BJ (cell line): Measurements from ENCODE around the gene OR7G3. TPM values are rescaled to one million over a fixed set of nuclear protein-coding genes. Genes with fewer than 3 reads are reported as not detected.

Experiments used
- CTCF ChIA-PET: fragments of 350-600 bp; formaldehyde crosslinking; extraction: SDS; loops from one replicate; lab custom pipeline; 2021; ENCODE audit warnings: antibody characterized with exemption, inconsistent platforms; lab: Yijun Ruan, JAX
- POLR2A ChIA-PET: fragments of 300-600 bp; sonication (Branson Sonifier 250); formaldehyde crosslinking; extraction: SDS; loops from one replicate; lab custom pipeline; 2021; ENCODE audit warnings: antibody characterized with exemption; lab: Charles Lee
- DNase-seq: peaks from one replicate; pipeline ENCODE4 v3.0.0-alpha.2; 2011; ENCODE audit warnings: low read depth
- H3K27me3 ChIP-seq: 2 replicates; pipeline ENCODE4 v1.6.0; 2011; ENCODE audit warnings: low read length; ENCODE audit not compliant: control insufficient read depth, insufficient read depth
- H3K36me3 ChIP-seq: 2 replicates; pipeline ENCODE4 v1.5.1; 2011; ENCODE audit warnings: low read length; ENCODE audit not compliant: control insufficient read depth, insufficient read depth
- H3K4me3 ChIP-seq: 2 replicates; pipeline ENCODE4 v1.5.1; 2011; ENCODE audit warnings: low read depth, mild to moderate bottlenecking, control low read depth, low read length
- polyA minus RNA-seq: library from RNA; depleted of rRNA, polyadenylated mRNA; stranded (reverse); fragments of >200 nt; gene quantifications from 2 replicates; pipeline ENCODE4 v1.2.3, GENCODE V29; 2011; rRNA and poly(A)+ RNA removed
- polyA plus RNA-seq: library from polyadenylated mRNA; depleted of rRNA; stranded (reverse); fragments of >200 nt; gene quantifications from 2 replicates; pipeline ENCODE4 v1.2.3, GENCODE V29; 2011; rRNA removed
- TF ChIP-seq, protein P1 (sequence below): IDR thresholded peaks from 2 replicates; pipeline ENCODE4 v1.5.1; 2011; ENCODE audit warnings: low read depth, mild to moderate bottlenecking, control low read depth, inconsistent platforms, low read length, moderate library complexity; ENCODE audit not compliant: insufficient read depth

The OR7G3 gene
- polyA plus RNA-seq (not detected in 2 replicates), polyA minus RNA-seq (not detected in 2 replicates)

DNA sequence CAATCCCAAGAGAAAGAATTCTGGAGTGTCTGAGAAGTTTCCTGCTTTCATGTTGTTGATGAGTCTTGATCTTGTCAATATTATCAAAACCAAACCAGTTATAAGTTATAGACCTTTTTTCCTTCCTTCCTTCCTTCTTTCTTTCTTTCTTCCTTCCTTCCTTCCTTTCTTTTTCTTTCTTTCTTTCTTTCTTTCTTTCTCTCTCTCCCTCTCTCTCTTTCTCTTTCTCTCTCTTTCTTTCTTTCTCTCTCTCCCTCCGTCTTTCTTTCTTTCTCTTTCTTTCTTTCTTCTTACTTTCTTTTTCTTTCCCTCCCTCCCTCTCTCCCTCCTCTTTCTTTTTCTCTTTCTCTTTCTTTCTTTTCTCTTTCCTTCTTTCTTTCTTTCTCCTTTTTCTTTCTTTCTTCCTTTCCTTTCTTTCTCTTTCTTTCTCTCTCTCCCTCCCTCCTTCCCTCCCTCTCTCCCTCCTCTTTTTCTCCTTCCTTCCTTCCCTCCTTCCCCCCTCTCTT lies at the start of gene OR7G3:
Gene OR7G3, minus strand, starts transcription at position 51 of the 506 bp plus-strand sequence. Its CDS starts 0 bp downstream, at position 51.
- no peaks in the 10 kb centered on the region for H3K27me3 ChIP-seq
- H3K4me3 ChIP-seq: no peak within 1 kb of the TSS
- ChIA-PET CTCF (no interaction called here), POLR2A (no interaction called here)
- TF ChIP-seq, protein P1, sequence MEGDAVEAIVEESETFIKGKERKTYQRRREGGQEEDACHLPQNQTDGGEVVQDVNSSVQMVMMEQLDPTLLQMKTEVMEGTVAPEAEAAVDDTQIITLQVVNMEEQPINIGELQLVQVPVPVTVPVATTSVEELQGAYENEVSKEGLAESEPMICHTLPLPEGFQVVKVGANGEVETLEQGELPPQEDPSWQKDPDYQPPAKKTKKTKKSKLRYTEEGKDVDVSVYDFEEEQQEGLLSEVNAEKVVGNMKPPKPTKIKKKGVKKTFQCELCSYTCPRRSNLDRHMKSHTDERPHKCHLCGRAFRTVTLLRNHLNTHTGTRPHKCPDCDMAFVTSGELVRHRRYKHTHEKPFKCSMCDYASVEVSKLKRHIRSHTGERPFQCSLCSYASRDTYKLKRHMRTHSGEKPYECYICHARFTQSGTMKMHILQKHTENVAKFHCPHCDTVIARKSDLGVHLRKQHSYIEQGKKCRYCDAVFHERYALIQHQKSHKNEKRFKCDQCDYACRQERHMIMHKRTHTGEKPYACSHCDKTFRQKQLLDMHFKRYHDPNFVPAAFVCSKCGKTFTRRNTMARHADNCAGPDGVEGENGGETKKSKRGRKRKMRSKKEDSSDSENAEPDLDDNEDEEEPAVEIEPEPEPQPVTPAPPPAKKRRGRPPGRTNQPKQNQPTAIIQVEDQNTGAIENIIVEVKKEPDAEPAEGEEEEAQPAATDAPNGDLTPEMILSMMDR: no peak
- DNase-seq: no peak
- H3K36me3 ChIP-seq: no peaks in the 10 kb centered on the region

DNA sequence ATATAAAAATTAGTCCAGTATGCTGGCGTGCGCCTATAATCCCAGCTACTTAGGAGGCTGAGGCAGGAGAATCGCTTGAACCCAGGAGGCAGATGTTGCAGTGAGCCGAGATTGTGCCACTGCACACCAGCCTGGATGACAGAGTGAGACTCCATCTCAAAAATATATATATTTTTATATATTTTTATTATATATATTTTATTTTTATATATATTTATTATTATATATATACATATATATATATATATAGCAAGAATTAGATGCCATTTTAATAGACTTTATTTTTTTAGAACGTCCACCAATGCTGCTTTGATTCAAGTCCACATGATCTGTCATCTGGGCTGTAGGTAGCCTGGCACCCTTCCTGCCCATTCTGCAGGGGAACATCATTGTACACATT lies 48.6 kb upstream of the OR7G3 start:
- ChIA-PET POLR2A (no interaction called here), CTCF (no interaction called here)
- TF ChIP-seq, protein P1: no peak
- no peaks in the 10 kb centered on the region for H3K36me3 ChIP-seq
- H3K4me3 ChIP-seq: no peak overlapping the region
- DNase-seq: no peak
- H3K27me3 ChIP-seq: no peaks in the 10 kb centered on the region

DNA sequence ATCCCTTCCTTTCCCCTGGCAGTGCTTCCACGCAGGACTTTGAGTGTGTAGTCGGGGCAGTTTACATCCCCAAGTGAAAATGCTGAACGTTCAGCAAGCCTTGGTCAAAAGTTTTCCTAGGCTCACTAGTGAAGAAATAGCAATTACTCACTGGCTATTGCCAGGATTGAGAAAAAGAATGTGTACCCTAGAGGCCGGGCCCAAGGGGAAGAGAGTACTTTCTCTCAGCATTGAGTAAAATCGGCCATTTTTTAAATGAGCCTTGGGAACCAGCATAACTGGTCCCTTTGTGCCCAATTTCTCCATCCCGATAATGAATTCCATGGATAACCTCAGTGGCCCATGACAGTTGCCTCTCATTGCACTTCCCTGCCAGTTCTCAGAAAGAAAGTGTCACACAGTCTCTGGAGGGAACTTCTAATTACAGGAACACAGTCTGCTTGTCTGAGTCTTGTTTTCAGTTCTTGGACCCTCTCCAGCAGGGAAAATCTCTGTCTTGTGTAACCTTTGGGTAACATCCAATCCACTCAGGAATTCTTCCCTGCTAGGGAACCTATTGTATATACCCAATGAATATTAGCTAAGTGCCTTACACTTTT lies 44.7 kb upstream of the OR7G3 start:
- Histone ChIP-seq H3K27me3 (no peaks in the 10 kb centered on the region), H3K36me3 (no peaks in the 10 kb centered on the region), H3K4me3 (no peak overlapping the region)
- no peak for DNase-seq
- CTCF ChIA-PET: no interaction called here
- POLR2A ChIA-PET: no interaction called here
- TF ChIP-seq, protein P1: no peak

DNA sequence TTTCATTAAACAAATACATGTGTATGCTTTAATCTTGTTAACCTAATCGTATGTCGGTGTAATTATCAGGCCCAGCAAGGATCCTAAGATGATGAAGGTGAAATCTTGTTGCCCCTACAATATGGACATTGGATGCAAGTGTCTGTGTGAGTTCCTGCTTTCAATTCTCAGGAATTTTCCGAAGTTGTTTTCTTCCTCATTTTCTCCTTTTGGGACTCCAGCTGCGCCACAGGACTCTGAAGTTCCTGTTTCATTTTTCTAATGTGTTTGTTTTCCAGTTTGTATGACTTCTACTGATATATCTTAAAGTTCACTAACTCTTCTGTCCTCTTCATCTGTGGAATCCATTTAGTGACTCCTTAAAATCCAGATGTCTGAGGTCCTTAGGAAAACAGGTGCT lies 40.1 kb upstream of the OR7G3 start:
- no peaks in the 10 kb centered on the region for H3K27me3 ChIP-seq
- H3K4me3 ChIP-seq: no peak overlapping the region
- ChIA-PET CTCF (no interaction called here), POLR2A (no interaction called here)
- no peak for DNase-seq
- no peaks in the 10 kb centered on the region for H3K36me3 ChIP-seq
- TF ChIP-seq, protein P1: no peak

DNA sequence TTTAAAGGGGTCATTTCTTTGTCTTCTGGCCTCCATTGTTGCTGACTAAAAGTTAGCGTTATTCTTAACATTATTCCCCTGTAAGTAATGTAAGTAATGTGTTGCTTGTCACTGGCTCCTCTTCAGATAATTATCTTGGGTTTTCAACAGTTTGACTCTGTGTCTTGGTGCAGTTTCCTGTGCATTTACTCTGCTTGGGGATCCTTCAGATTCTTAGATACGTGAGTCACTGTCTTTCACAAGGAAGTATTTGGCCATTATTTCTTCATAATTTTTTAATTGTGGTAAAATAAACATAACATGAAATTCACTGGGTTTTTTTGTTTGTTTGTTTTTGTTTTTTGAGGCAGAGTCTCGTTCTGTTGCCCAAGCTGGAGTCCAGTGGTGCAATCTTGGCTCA lies 38.5 kb upstream of the OR7G3 start:
- ChIA-PET POLR2A (no interaction called here), CTCF (no interaction called here)
- no peaks in the 10 kb centered on the region for H3K27me3 ChIP-seq
- TF ChIP-seq, protein P1: no peak
- no peak for DNase-seq
- H3K36me3 ChIP-seq: peaks cover 10% of the 10 kb centered on the region
- no peak overlapping the region for H3K4me3 ChIP-seq
